SJCRH30 (cell line): ENCODE results near the gene RWDD4. TPM values are rescaled to one million over a fixed set of nuclear protein-coding genes. Genes with fewer than 3 reads are reported as not detected.

Experiments used
- DNase-seq, 2 experiments: peaks; one replicate each; pipeline ENCODE4 v3.0.0-alpha.2; 2015 to 2020
- H3K27ac ChIP-seq: fragments of 250-450 bp; sonication (Bioruptor Pico); 2 replicates; pipeline ENCODE4 v1.5.1; 2020; ENCODE audit warnings: mild to moderate bottlenecking, moderate library complexity
- H3K27me3 ChIP-seq: fragments of 250-450 bp; sonication (Bioruptor Pico); 2 replicates; pipeline ENCODE4 v1.5.1; 2020; ENCODE audit warnings: mild to moderate bottlenecking, moderate library complexity
- H3K36me3 ChIP-seq: fragments of 250-450 bp; sonication (Bioruptor Pico); 2 replicates; pipeline ENCODE4 v1.5.1; 2020; ENCODE audit warnings: mild to moderate bottlenecking, moderate library complexity
- H3K4me1 ChIP-seq: fragments of 250-450 bp; sonication (Bioruptor Pico); 2 replicates; pipeline ENCODE4 v1.5.1; 2020; ENCODE audit warnings: mild to moderate bottlenecking, moderate library complexity
- H3K4me3 ChIP-seq: fragments of 250-450 bp; sonication (Bioruptor Pico); 2 replicates; pipeline ENCODE4 v1.5.1; 2020; ENCODE audit warnings: mild to moderate bottlenecking, moderate library complexity
- H3K9me3 ChIP-seq: fragments of 250-450 bp; sonication (Bioruptor Pico); replicated peaks from 2 replicates; pipeline ENCODE4 v1.5.1; 2020; ENCODE audit warnings: mild to moderate bottlenecking, moderate library complexity
- total RNA-seq: library from RNA; depleted of rRNA; stranded (reverse); fragments of >200 nt; shearing (Covaris generic); gene quantifications from 2 replicates; pipeline ENCODE4 v1.2.3, GENCODE V29; 2014; rRNA removed

The RWDD4 gene
- total RNA-seq = 25.2 and 26.3 TPM in 2 replicates

GRCh38 chr4:183659029-183659871 lies at the start of gene RWDD4, which contains the start of gene TRAPPC11:
Gene RWDD4 (minus strand): TSS chr4:183659185. CDS start chr4:183658952, 233 bp downstream.
Gene TRAPPC11 (plus strand): TSS chr4:183659293. CDS start chr4:183663868, 4,575 bp downstream.
- Histone ChIP-seq H3K27me3 (no peaks in the 10 kb centered on the region), H3K4me3 (peak within 1 kb of the TSS; percentile 96), H3K4me1 (no peaks in the 10 kb centered on the region), H3K27ac (peak within 1 kb of the TSS; percentile 78), H3K36me3 (0 out of 2 replicates have a peak, but pooled peaks cover 2% of the 10 kb centered on the region), H3K9me3 (no peaks in the 10 kb centered on the region)
- DNase-seq = peak; percentile 94 to 95

GRCh38 chr4:183702492-183702891 lies 43.5 kb upstream of the RWDD4 start:
- Histone ChIP-seq H3K9me3 (no peaks in the 10 kb centered on the region), H3K36me3 (peaks cover 17% of the 10 kb centered on the region), H3K4me1 (no peaks in the 10 kb centered on the region)

GRCh38 chr4:183700407-183700806 lies 41.4 kb upstream of the RWDD4 start:
- H3K36me3 ChIP-seq = peaks cover 17% of the 10 kb centered on the region
- no peak overlapping the region for H3K4me3 ChIP-seq
- H3K27ac ChIP-seq = no peak overlapping the region
- H3K27me3 ChIP-seq = no peaks in the 10 kb centered on the region
- no peaks in the 10 kb centered on the region for H3K4me1 ChIP-seq
- no peak for DNase-seq
- no peaks in the 10 kb centered on the region for H3K9me3 ChIP-seq

More at GRCh38 chr4:183702492-183702891, 43.5 kb upstream of the RWDD4 start:
- no peak for DNase-seq
- Histone ChIP-seq H3K27me3 (no peaks in the 10 kb centered on the region), H3K4me3 (no peak overlapping the region), H3K27ac (no peak overlapping the region)

- DNase-seq = no peak
- H3K27ac ChIP-seq = no peak overlapping the region
- H3K4me3 ChIP-seq = no peak overlapping the region
- no peaks in the 10 kb centered on the region for H3K9me3 ChIP-seq
- no peaks in the 10 kb centered on the region for H3K27me3 ChIP-seq
- H3K4me1 ChIP-seq = no peaks in the 10 kb centered on the region
- H3K36me3 ChIP-seq = peaks cover 20% of the 10 kb centered on the region
These were observed 39.9 kb upstream of the RWDD4 start for GRCh38 chr4:183698909-183699308.

GRCh38 chr4:183691897-183692296 lies 32.9 kb upstream of the RWDD4 start:
- DNase-seq = no peak
- Histone ChIP-seq H3K4me1 (no peaks in the 10 kb centered on the region), H3K4me3 (no peak overlapping the region), H3K36me3 (peaks cover 5% of the 10 kb centered on the region), H3K27ac (no peak overlapping the region), H3K27me3 (no peaks in the 10 kb centered on the region), H3K9me3 (no peaks in the 10 kb centered on the region)

GRCh38 chr4:183691006-183691405 lies 32.0 kb upstream of the RWDD4 start:
- H3K4me3 ChIP-seq = no peak overlapping the region
- no peaks in the 10 kb centered on the region for H3K27me3 ChIP-seq
- no peaks in the 10 kb centered on the region for H3K4me1 ChIP-seq
- no peak overlapping the region for H3K27ac ChIP-seq
- no peak for DNase-seq
- no peaks in the 10 kb centered on the region for H3K9me3 ChIP-seq
- H3K36me3 ChIP-seq = peaks cover 5% of the 10 kb centered on the region

- Histone ChIP-seq H3K27me3 (no peaks in the 10 kb centered on the region), H3K27ac (no peak overlapping the region), H3K4me3 (no peak overlapping the region), H3K4me1 (no peaks in the 10 kb centered on the region), H3K9me3 (no peaks in the 10 kb centered on the region), H3K36me3 (no peaks in the 10 kb centered on the region; the same call in none of the 2 replicates)
- no peak for DNase-seq
These were observed 29.2 kb upstream of the RWDD4 start for GRCh38 chr4:183688216-183688615.

GRCh38 chr4:183686461-183686860 lies 27.5 kb upstream of the RWDD4 start:
- Histone ChIP-seq H3K36me3 (no peaks in the 10 kb centered on the region; the same call in none of the 2 replicates), H3K4me3 (no peak overlapping the region), H3K4me1 (no peaks in the 10 kb centered on the region), H3K9me3 (no peaks in the 10 kb centered on the region), H3K27me3 (no peaks in the 10 kb centered on the region), H3K27ac (no peak overlapping the region)
- no peak for DNase-seq

GRCh38 chr4:183681119-183681518 lies 22.1 kb upstream of the RWDD4 start:
- no peaks in the 10 kb centered on the region for H3K27me3 ChIP-seq
- no peaks in the 10 kb centered on the region for H3K9me3 ChIP-seq
- H3K4me3 ChIP-seq = no peak overlapping the region
- no peak overlapping the region for H3K27ac ChIP-seq
- H3K4me1 ChIP-seq = no peaks in the 10 kb centered on the region
- H3K36me3 ChIP-seq = peaks cover 4% of the 10 kb centered on the region; the same call in 1 of the 2 replicates
- no peak for DNase-seq

- no peaks in the 10 kb centered on the region for H3K9me3 ChIP-seq
- no peak overlapping the region for H3K27ac ChIP-seq
- H3K4me3 ChIP-seq = no peak overlapping the region
- H3K36me3 ChIP-seq = peaks cover 6% of the 10 kb centered on the region; the same call in 1 of the 2 replicates
- H3K27me3 ChIP-seq = no peaks in the 10 kb centered on the region
- DNase-seq = no peak
- no peaks in the 10 kb centered on the region for H3K4me1 ChIP-seq
These were observed 16.6 kb upstream of the RWDD4 start for GRCh38 chr4:183675625-183676024.

GRCh38 chr4:183674153-183674552 lies 15.2 kb upstream of the RWDD4 start:
- H3K4me1 ChIP-seq = peaks cover 3% of the 10 kb centered on the region; the same call in 1 of the 2 replicates
- 0 out of 2 replicates have a peak, but pooled peaks cover 2% of the 10 kb centered on the region for H3K36me3 ChIP-seq
- H3K27ac ChIP-seq = no peak overlapping the region
- no peak for DNase-seq
- H3K27me3 ChIP-seq = no peaks in the 10 kb centered on the region
- no peaks in the 10 kb centered on the region for H3K9me3 ChIP-seq
- no peak overlapping the region for H3K4me3 ChIP-seq

- Histone ChIP-seq H3K4me1 (peaks cover 3% of the 10 kb centered on the region; the same call in 1 of the 2 replicates), H3K9me3 (no peaks in the 10 kb centered on the region), H3K27me3 (no peaks in the 10 kb centered on the region), H3K4me3 (no peak overlapping the region), H3K36me3 (peaks cover 8% of the 10 kb centered on the region; the same call in 1 of the 2 replicates), H3K27ac (peak overlapping the region; percentile 19; the same call in 1 of the 2 replicates)
- DNase-seq = no peak
These were observed 12.1 kb upstream of the RWDD4 start for GRCh38 chr4:183670960-183671555.

- peak in 1 of 2 experiments; percentile 40 for DNase-seq
- Histone ChIP-seq H3K27me3 (no peaks in the 10 kb centered on the region), H3K36me3 (peaks cover 8% of the 10 kb centered on the region; the same call in 1 of the 2 replicates), H3K9me3 (no peaks in the 10 kb centered on the region), H3K4me3 (no peak overlapping the region), H3K4me1 (peaks cover 3% of the 10 kb centered on the region; the same call in 1 of the 2 replicates), H3K27ac (peak overlapping the region; percentile 19)
These were observed 11.3 kb upstream of the RWDD4 start for GRCh38 chr4:183670251-183670650.

GRCh38 chr4:183666088-183666487 lies 7.1 kb upstream of the RWDD4 start:
- no peaks in the 10 kb centered on the region for H3K9me3 ChIP-seq
- no peak for DNase-seq
- H3K4me3 ChIP-seq = no peak overlapping the region
- H3K36me3 ChIP-seq = peaks cover 9% of the 10 kb centered on the region; the same call in 1 of the 2 replicates
- H3K27me3 ChIP-seq = no peaks in the 10 kb centered on the region
- H3K27ac ChIP-seq = no peak overlapping the region
- peaks cover 3% of the 10 kb centered on the region; the same call in 1 of the 2 replicates for H3K4me1 ChIP-seq

GRCh38 chr4:183659872-183660242 lies 872 bp upstream of the RWDD4 start:
- Histone ChIP-seq H3K4me3 (peak overlapping the region; percentile 96), H3K36me3 (0 out of 2 replicates have a peak, but pooled peaks cover 2% of the 10 kb centered on the region), H3K27me3 (no peaks in the 10 kb centered on the region), H3K27ac (peak overlapping the region; percentile 78; the same call in 1 of the 2 replicates), H3K9me3 (no peaks in the 10 kb centered on the region), H3K4me1 (no peaks in the 10 kb centered on the region)
- DNase-seq = peak in 1 of 2 experiments; percentile 21
